ENCODE results near the gene MFAP4. TPM values are rescaled to one million over a fixed set of nuclear protein-coding genes. Genes with fewer than 3 reads are reported as not detected.

The MFAP4 gene
- total RNA-seq, 4 donors from 2014 or later = 79.0 to 170 (median 111) TPM

GRCh38 chr17:19369846-19370492 lies 17.0 kb downstream of the MFAP4 start:
- TF ChIP-seq CTCF (IDR thresholded peaks at IDR 0.05) = no peak
- DNase-seq (ENCODE audit: low spot score) = no peak
- ATAC-seq (ENCODE audit: low FRiP score) = no peak

GRCh38 chr17:19369107-19369778 lies 17.7 kb downstream of the MFAP4 start:
- no peak for TF ChIP-seq CTCF (IDR thresholded peaks at IDR 0.05)
- no peak for ATAC-seq (ENCODE audit: low FRiP score)
- peak; percentile 20 for DNase-seq (ENCODE audit: low spot score)

GRCh38 chr17:19368229-19368628 lies 18.8 kb downstream of the MFAP4 start:
- DNase-seq (ENCODE audit: low spot score) = no peak
- no peak for ATAC-seq (ENCODE audit: low FRiP score)
- no peak for TF ChIP-seq CTCF (IDR thresholded peaks at IDR 0.05)

GRCh38 chr17:19366637-19366972 lies 20.4 kb downstream of the MFAP4 start:
- TF ChIP-seq CTCF (IDR thresholded peaks at IDR 0.05) = no peak
- ATAC-seq (ENCODE audit: low FRiP score) = no peak
- DNase-seq (ENCODE audit: low spot score) = no peak

- no peak for ATAC-seq (ENCODE audit: low FRiP score)
- no peak for DNase-seq (ENCODE audit: low spot score)
These were observed 21.0 kb downstream of the MFAP4 start for GRCh38 chr17:19365833-19366636.

GRCh38 chr17:19365499-19365817 lies 21.5 kb downstream of the MFAP4 start:
- TF ChIP-seq CTCF (IDR thresholded peaks at IDR 0.05) = no peak
- ATAC-seq (ENCODE audit: low FRiP score) (no peak), DNase-seq (ENCODE audit: low spot score) (no peak)

More at GRCh38 chr17:19365833-19366636, 21.0 kb downstream of the MFAP4 start:
- TF ChIP-seq CTCF (IDR thresholded peaks at IDR 0.05) = no peak
